ENCODE data around the gene AGK. TPM values are rescaled to one million over a fixed set of nuclear protein-coding genes. Genes with fewer than 3 reads are reported as not detected.

Gene AGK
- total RNA-seq, 1 donor from 2014 or later: 31.9 TPM

GRCh38 chr7:141600168-141601006, 49.2 kb downstream of the AGK start:
- Mint-ChIP-seq H3K9me3 (no peaks in the 10 kb centered on the region), H3K27ac (no peak overlapping the region), H3K4me1 (ENCODE audit: unreplicated experiment) (no peaks in the 10 kb centered on the region), H3K27me3 (no peaks in the 10 kb centered on the region), H3K4me3 (no peak overlapping the region), H3K36me3 (peaks cover 11% of the 10 kb centered on the region)
- no peak for TF ChIP-seq CTCF (conservative IDR thresholded peaks at IDR 0.05)
- DNase-seq (ENCODE audit: extremely low spot score, unreplicated experiment): no peak

GRCh38 chr7:141609576-141609975, 58.4 kb downstream of the AGK start:
- Mint-ChIP-seq H3K4me1 (ENCODE audit: unreplicated experiment) (no peaks in the 10 kb centered on the region), H3K4me3 (no peak overlapping the region), H3K27me3 (no peaks in the 10 kb centered on the region), H3K36me3 (peaks cover 22% of the 10 kb centered on the region), H3K27ac (no peak overlapping the region), H3K9me3 (no peaks in the 10 kb centered on the region)
- DNase-seq (ENCODE audit: extremely low spot score, unreplicated experiment): no peak
- no peak for TF ChIP-seq CTCF (conservative IDR thresholded peaks at IDR 0.05)

- no peaks in the 10 kb centered on the region for H3K9me3 Mint-ChIP-seq
- DNase-seq (ENCODE audit: extremely low spot score, unreplicated experiment): no peak
- no peak overlapping the region for H3K4me3 Mint-ChIP-seq
Measured at GRCh38 chr7:141610671-141611070, 59.5 kb downstream of the AGK start.

GRCh38 chr7:141612861-141613260, 61.7 kb downstream of the AGK start:
- H3K36me3 Mint-ChIP-seq: peaks cover 22% of the 10 kb centered on the region
- no peak for DNase-seq (ENCODE audit: extremely low spot score, unreplicated experiment)
- no peaks in the 10 kb centered on the region for H3K4me1 Mint-ChIP-seq (ENCODE audit: unreplicated experiment)
- no peaks in the 10 kb centered on the region for H3K9me3 Mint-ChIP-seq
- TF ChIP-seq CTCF (conservative IDR thresholded peaks at IDR 0.05): no peak
- no peak overlapping the region for H3K27ac Mint-ChIP-seq
- no peak overlapping the region for H3K4me3 Mint-ChIP-seq
- no peaks in the 10 kb centered on the region for H3K27me3 Mint-ChIP-seq

More at GRCh38 chr7:141610671-141611070, 59.5 kb downstream of the AGK start:
- no peak overlapping the region for H3K27ac Mint-ChIP-seq
- TF ChIP-seq CTCF (conservative IDR thresholded peaks at IDR 0.05): no peak
- peaks cover 21% of the 10 kb centered on the region for H3K36me3 Mint-ChIP-seq
- no peaks in the 10 kb centered on the region for H3K27me3 Mint-ChIP-seq
- H3K4me1 Mint-ChIP-seq (ENCODE audit: unreplicated experiment): no peaks in the 10 kb centered on the region

- peaks cover 1% of the 10 kb centered on the region for H3K9me3 Mint-ChIP-seq
- H3K36me3 Mint-ChIP-seq: peaks cover 23% of the 10 kb centered on the region
- H3K27me3 Mint-ChIP-seq: no peaks in the 10 kb centered on the region
- no peaks in the 10 kb centered on the region for H3K4me1 Mint-ChIP-seq (ENCODE audit: unreplicated experiment)
- no peak overlapping the region for H3K27ac Mint-ChIP-seq
- no peak for TF ChIP-seq CTCF (conservative IDR thresholded peaks at IDR 0.05)
- no peak for DNase-seq (ENCODE audit: extremely low spot score, unreplicated experiment)
- no peak overlapping the region for H3K4me3 Mint-ChIP-seq
Measured at GRCh38 chr7:141617280-141617679, 66.1 kb downstream of the AGK start.

All from type B pancreatic cell (in vitro differentiated cells).